ENCODE data around the gene RYR3.
A peak's percentile ranks its signal among the peaks of the same experiment; 100 is the strongest.

Gene RYR3

GRCh38 chr15:33378866-33379480, 68.2 kb downstream of the RYR3 start:
- Histone ChIP-seq H3K4me3 (ENCODE audit: low read depth, low read length) (no peak overlapping the region), H3K9me3 (no peaks in the 10 kb centered on the region), H3K4me1 (no peaks in the 10 kb centered on the region), H3K27me3 (peaks cover 4% of the 10 kb centered on the region; the same call in 1 of the 2 replicates), H3K36me3 (no peaks in the 10 kb centered on the region)
- no peak for TF ChIP-seq CTCF (IDR thresholded peaks at IDR 0.05; ENCODE audit: low read depth, low read length)
- no peak for DNase-seq

- Histone ChIP-seq H3K4me1 (no peaks in the 10 kb centered on the region), H3K27me3 (peaks cover 4% of the 10 kb centered on the region; the same call in 1 of the 2 replicates), H3K9me3 (no peaks in the 10 kb centered on the region), H3K36me3 (no peaks in the 10 kb centered on the region), H3K4me3 (ENCODE audit: low read depth, low read length) (no peak overlapping the region)
- DNase-seq, result no peak
- TF ChIP-seq CTCF (IDR thresholded peaks at IDR 0.05; ENCODE audit: low read depth, low read length), result no peak
These were observed 69.6 kb downstream of the RYR3 start for GRCh38 chr15:33380406-33380805.

GRCh38 chr15:33382491-33382890, 71.7 kb downstream of the RYR3 start:
- Histone ChIP-seq H3K4me1 (no peaks in the 10 kb centered on the region), H3K4me3 (ENCODE audit: low read depth, low read length) (no peak overlapping the region), H3K27me3 (peaks cover 4% of the 10 kb centered on the region; the same call in 1 of the 2 replicates), H3K36me3 (no peaks in the 10 kb centered on the region), H3K9me3 (no peaks in the 10 kb centered on the region)
- no peak for DNase-seq
- TF ChIP-seq CTCF (IDR thresholded peaks at IDR 0.05; ENCODE audit: low read depth, low read length), result no peak

- no peaks in the 10 kb centered on the region for H3K36me3 ChIP-seq
- H3K4me3 ChIP-seq (ENCODE audit: low read depth, low read length), result no peak overlapping the region
- TF ChIP-seq CTCF (IDR thresholded peaks at IDR 0.05; ENCODE audit: low read depth, low read length), result no peak
- no peaks in the 10 kb centered on the region for H3K9me3 ChIP-seq
- no peaks in the 10 kb centered on the region for H3K4me1 ChIP-seq
- H3K27me3 ChIP-seq, result peaks cover 4% of the 10 kb centered on the region; the same call in 1 of the 2 replicates
- no peak for DNase-seq
These were observed 73.5 kb downstream of the RYR3 start for GRCh38 chr15:33384307-33384706.

GRCh38 chr15:33392453-33392852, 81.7 kb downstream of the RYR3 start:
- H3K27me3 ChIP-seq, result no peaks in the 10 kb centered on the region
- H3K9me3 ChIP-seq, result no peaks in the 10 kb centered on the region
- no peak overlapping the region for H3K4me3 ChIP-seq (ENCODE audit: low read depth, low read length)
- DNase-seq, result no peak
- H3K36me3 ChIP-seq, result no peaks in the 10 kb centered on the region
- H3K4me1 ChIP-seq, result no peaks in the 10 kb centered on the region
- TF ChIP-seq CTCF (IDR thresholded peaks at IDR 0.05; ENCODE audit: low read depth, low read length), result peak; percentile 31; the same call in 1 of the 2 replicates

- TF ChIP-seq CTCF (IDR thresholded peaks at IDR 0.05; ENCODE audit: low read depth, low read length), result no peak
- no peak for DNase-seq
- Histone ChIP-seq H3K36me3 (no peaks in the 10 kb centered on the region), H3K27me3 (no peaks in the 10 kb centered on the region), H3K9me3 (no peaks in the 10 kb centered on the region), H3K4me1 (no peaks in the 10 kb centered on the region), H3K4me3 (ENCODE audit: low read depth, low read length) (no peak overlapping the region)
These were observed 82.8 kb downstream of the RYR3 start for GRCh38 chr15:33393546-33393945.
